Neural progenitor cell (in vitro differentiated cells): Measurements from ENCODE around the gene PIAS1. TPM values are rescaled to one million over a fixed set of nuclear protein-coding genes. Genes with fewer than 3 reads are reported as not detected.
"Not testable (repeated sequence)": the region's sequence is repeated elsewhere in the genome, so short reads cannot be mapped to it uniquely, and the experiment has no call there.

Experiments used
- DNase-seq: peaks from one replicate; pipeline ENCODE4 v3.0.0-alpha.2; 2016; ENCODE audit warnings: low spot score
- H2AFZ ChIP-seq: fragments of 200-600 bp; sonication (generic); replicated peaks from 2 replicates; pipeline ENCODE4 v1.6.1; 2016; ENCODE audit warnings: antibody characterized with exemption
- H3F3A ChIP-seq: fragments of 200-600 bp; sonication (generic); 2 replicates; pipeline ENCODE4 v1.6.1; 2016; ENCODE audit warnings: antibody characterized with exemption, low read depth
- H3K27ac ChIP-seq: fragments of 200-600 bp; sonication (generic); 2 replicates; pipeline ENCODE4 v1.5.1; 2016; ENCODE audit warnings: mild to moderate bottlenecking
- H3K27me3 ChIP-seq: fragments of 200-600 bp; sonication (generic); 2 replicates; pipeline ENCODE4 v1.6.1; 2016; ENCODE audit warnings: mild to moderate bottlenecking, moderate library complexity
- H3K36me3 ChIP-seq: fragments of 200-600 bp; sonication (generic); 2 replicates; pipeline ENCODE4 v1.5.1; 2016
- H3K4me1 ChIP-seq: fragments of 200-600 bp; sonication (generic); 2 replicates; pipeline ENCODE4 v1.6.1; 2016; ENCODE audit warnings: mixed run types
- H3K4me2 ChIP-seq: fragments of 200-600 bp; sonication (generic); 2 replicates; pipeline ENCODE4 v1.6.1; 2016
- H3K4me3 ChIP-seq: fragments of 200-600 bp; sonication (generic); 2 replicates; pipeline ENCODE4 v1.5.1; 2016
- H3K79me2 ChIP-seq: fragments of 200-600 bp; sonication (generic); 2 replicates; pipeline ENCODE4 v1.6.1; 2016; ENCODE audit warnings: low read depth
- H3K9ac ChIP-seq: fragments of 200-600 bp; sonication (generic); 2 replicates; pipeline ENCODE4 v1.6.1; 2016
- H3K9me3 ChIP-seq: fragments of 200-600 bp; sonication (generic); 2 replicates; pipeline ENCODE4 v1.5.1; 2016; ENCODE audit warnings: low read depth
- H4K20me1 ChIP-seq: fragments of 200-600 bp; sonication (generic); 2 replicates; pipeline ENCODE4 v1.6.1; 2016; ENCODE audit warnings: low read depth
- H3K27ac Mint-ChIP-seq: 3 replicates; pipeline ENCODE4 v1.8.0; 2021; ENCODE audit warnings: mixed read lengths
- H3K27me3 Mint-ChIP-seq: 2 replicates; pipeline ENCODE4 v1.8.0; 2022; ENCODE audit warnings: low read depth, mild to moderate bottlenecking, inconsistent platforms, moderate library complexity, mixed read lengths; ENCODE audit not compliant: insufficient read depth
- H3K36me3 Mint-ChIP-seq: 3 replicates; pipeline ENCODE4 v1.8.0; 2021; ENCODE audit warnings: mixed read lengths
- H3K4me1 Mint-ChIP-seq: 3 replicates; pipeline ENCODE4 v1.8.0; 2021; ENCODE audit warnings: mixed read lengths
- H3K4me3 Mint-ChIP-seq: 3 replicates; pipeline ENCODE4 v1.8.0; 2021; ENCODE audit warnings: mild to moderate bottlenecking, moderate library complexity, mixed read lengths
- H3K9me3 Mint-ChIP-seq: 3 replicates; pipeline ENCODE4 v1.8.0; 2020; ENCODE audit warnings: mixed read lengths
- CTCF ChIP-seq: fragments of 200-600 bp; sonication (generic); IDR thresholded peaks from 2 replicates; pipeline ENCODE4 v1.5.1; 2017; ENCODE audit warnings: antibody characterized with exemption, mild to moderate bottlenecking
- EZH2 ChIP-seq: fragments of 200-600 bp; sonication (generic); IDR thresholded peaks from 2 replicates; pipeline ENCODE4 v1.6.1; 2017; ENCODE audit warnings: antibody characterized with exemption, mild to moderate bottlenecking, moderate library complexity
- EZH2phosphoT487 ChIP-seq: fragments of 200-600 bp; sonication (generic); IDR thresholded peaks from 2 replicates; pipeline ENCODE4 v1.6.1; 2017; ENCODE audit warnings: antibody characterized with exemption
- total RNA-seq: library from RNA; depleted of rRNA; stranded (reverse); fragments of >200 nt; gene quantifications from 2 replicates; pipeline ENCODE4 v1.2.3, GENCODE V29; 2015; ENCODE audit warnings: low replicate concordance

The PIAS1 gene
- total RNA-seq, 1 donor from 2014 or later: 34.6 TPM

- H3K79me2 ChIP-seq: peaks cover 78% of the 10 kb centered on the region
- no peak for DNase-seq
Observed at GRCh38 chr15:68220967-68221366, 166.9 kb downstream of the PIAS1 start.

GRCh38 chr15:68221530-68222431, 167.7 kb downstream of the PIAS1 start:
- H3K4me3 ChIP-seq, H3K27ac Mint-ChIP-seq, H2AFZ ChIP-seq, H3K4me1 ChIP-seq, H3K4me2 ChIP-seq, H3K4me1 Mint-ChIP-seq, H3K9me3 Mint-ChIP-seq, H3K9ac ChIP-seq, H3K27me3 ChIP-seq, H3K4me3 Mint-ChIP-seq, H3F3A ChIP-seq, H4K20me1 ChIP-seq, H3K27me3 Mint-ChIP-seq, H3K9me3 ChIP-seq, DNase-seq, H3K27ac ChIP-seq, H3K36me3 ChIP-seq: not testable (repeated sequence)
- H3K36me3 Mint-ChIP-seq: peaks cover 27% of the 10 kb centered on the region
- H3K79me2 ChIP-seq: peaks cover 78% of the 10 kb centered on the region

More at GRCh38 chr15:68220967-68221366, 166.9 kb downstream of the PIAS1 start:
- no peak overlapping the region for H2AFZ ChIP-seq
- H3K27me3 ChIP-seq: no peaks in the 10 kb centered on the region
- no peaks in the 10 kb centered on the region for H3K4me1 ChIP-seq
- no peak overlapping the region for H3K9ac ChIP-seq
- no peaks in the 10 kb centered on the region for H4K20me1 ChIP-seq
- Mint-ChIP-seq H3K27me3 (peaks cover 2% of the 10 kb centered on the region), H3K27ac (no peak overlapping the region), H3K9me3 (peaks cover 8% of the 10 kb centered on the region), H3K36me3 (peaks cover 31% of the 10 kb centered on the region), H3K4me1 (peaks cover 9% of the 10 kb centered on the region), H3K4me3 (no peak overlapping the region)
- TF ChIP-seq EZH2phosphoT487 (no peak), CTCF (no peak), EZH2 (no peak)
- no peaks in the 10 kb centered on the region for H3F3A ChIP-seq
- no peaks in the 10 kb centered on the region for H3K9me3 ChIP-seq
- H3K4me2 ChIP-seq: no peak overlapping the region
- H3K36me3 ChIP-seq: no peaks in the 10 kb centered on the region
- H3K4me3 ChIP-seq: no peak overlapping the region
- no peak overlapping the region for H3K27ac ChIP-seq

GRCh38 chr15:68222432-68222743, 168.3 kb downstream of the PIAS1 start:
- DNase-seq, H3K4me1 ChIP-seq, H3K27me3 ChIP-seq, H2AFZ ChIP-seq, H3K9me3 Mint-ChIP-seq, H4K20me1 ChIP-seq, H3K9ac ChIP-seq, H3K36me3 ChIP-seq, H3K27ac Mint-ChIP-seq, H3K4me2 ChIP-seq, H3F3A ChIP-seq, H3K27ac ChIP-seq, H3K4me3 Mint-ChIP-seq, H3K27me3 Mint-ChIP-seq, H3K4me3 ChIP-seq, H3K9me3 ChIP-seq: not testable (repeated sequence)
- Mint-ChIP-seq H3K4me1 (peaks cover 12% of the 10 kb centered on the region), H3K36me3 (peaks cover 27% of the 10 kb centered on the region)
- peaks cover 78% of the 10 kb centered on the region for H3K79me2 ChIP-seq

GRCh38 chr15:68223171-68223570, 169.1 kb downstream of the PIAS1 start:
- Mint-ChIP-seq H3K9me3 (peaks cover 8% of the 10 kb centered on the region), H3K27ac (peak overlapping the region; percentile 68), H3K4me3 (no peak overlapping the region), H3K27me3 (peaks cover 10% of the 10 kb centered on the region), H3K36me3 (peaks cover 20% of the 10 kb centered on the region), H3K4me1 (peaks cover 20% of the 10 kb centered on the region)
- no peak for DNase-seq
- Histone ChIP-seq H3F3A (no peaks in the 10 kb centered on the region), H3K9ac (no peak overlapping the region), H3K4me2 (no peak overlapping the region), H3K4me3 (no peak overlapping the region), H3K4me1 (peaks cover 3% of the 10 kb centered on the region), H3K27me3 (no peaks in the 10 kb centered on the region), H2AFZ (no peak overlapping the region), H3K27ac (no peak overlapping the region), H3K36me3 (no peaks in the 10 kb centered on the region), H3K9me3 (no peaks in the 10 kb centered on the region), H4K20me1 (peaks cover 13% of the 10 kb centered on the region), H3K79me2 (peaks cover 80% of the 10 kb centered on the region)
- TF ChIP-seq EZH2: no peak
- TF ChIP-seq CTCF: no peak
- no peak for TF ChIP-seq EZH2phosphoT487
